Neural progenitor cell (in vitro differentiated cells): ENCODE data around the gene SLC46A2. TPM values are rescaled to one million over a fixed set of nuclear protein-coding genes. Genes with fewer than 3 reads are reported as not detected.

Experiments used
- DNase-seq: peaks from one replicate; pipeline ENCODE4 v3.0.0-alpha.2; 2016; ENCODE audit warnings: low spot score
- H2AFZ ChIP-seq: fragments of 200-600 bp; sonication (generic); replicated peaks from 2 replicates; pipeline ENCODE4 v1.6.1; 2016; ENCODE audit warnings: antibody characterized with exemption
- H3F3A ChIP-seq: fragments of 200-600 bp; sonication (generic); 2 replicates; pipeline ENCODE4 v1.6.1; 2016; ENCODE audit warnings: antibody characterized with exemption, low read depth
- H3K27ac ChIP-seq: fragments of 200-600 bp; sonication (generic); 2 replicates; pipeline ENCODE4 v1.5.1; 2016; ENCODE audit warnings: mild to moderate bottlenecking
- H3K27me3 ChIP-seq: fragments of 200-600 bp; sonication (generic); 2 replicates; pipeline ENCODE4 v1.6.1; 2016; ENCODE audit warnings: mild to moderate bottlenecking, moderate library complexity
- H3K36me3 ChIP-seq: fragments of 200-600 bp; sonication (generic); 2 replicates; pipeline ENCODE4 v1.5.1; 2016
- H3K4me1 ChIP-seq: fragments of 200-600 bp; sonication (generic); 2 replicates; pipeline ENCODE4 v1.6.1; 2016; ENCODE audit warnings: mixed run types
- H3K4me2 ChIP-seq: fragments of 200-600 bp; sonication (generic); 2 replicates; pipeline ENCODE4 v1.6.1; 2016
- H3K4me3 ChIP-seq: fragments of 200-600 bp; sonication (generic); 2 replicates; pipeline ENCODE4 v1.5.1; 2016
- H3K79me2 ChIP-seq: fragments of 200-600 bp; sonication (generic); 2 replicates; pipeline ENCODE4 v1.6.1; 2016; ENCODE audit warnings: low read depth
- H3K9ac ChIP-seq: fragments of 200-600 bp; sonication (generic); 2 replicates; pipeline ENCODE4 v1.6.1; 2016
- H3K9me3 ChIP-seq: fragments of 200-600 bp; sonication (generic); 2 replicates; pipeline ENCODE4 v1.5.1; 2016; ENCODE audit warnings: low read depth
- H4K20me1 ChIP-seq: fragments of 200-600 bp; sonication (generic); 2 replicates; pipeline ENCODE4 v1.6.1; 2016; ENCODE audit warnings: low read depth
- H3K27ac Mint-ChIP-seq: 3 replicates; pipeline ENCODE4 v1.8.0; 2021; ENCODE audit warnings: mixed read lengths
- H3K27me3 Mint-ChIP-seq: 2 replicates; pipeline ENCODE4 v1.8.0; 2022; ENCODE audit warnings: low read depth, mild to moderate bottlenecking, inconsistent platforms, moderate library complexity, mixed read lengths; ENCODE audit not compliant: insufficient read depth
- H3K36me3 Mint-ChIP-seq: 3 replicates; pipeline ENCODE4 v1.8.0; 2021; ENCODE audit warnings: mixed read lengths
- H3K4me1 Mint-ChIP-seq: 3 replicates; pipeline ENCODE4 v1.8.0; 2021; ENCODE audit warnings: mixed read lengths
- H3K4me3 Mint-ChIP-seq: 3 replicates; pipeline ENCODE4 v1.8.0; 2021; ENCODE audit warnings: mild to moderate bottlenecking, moderate library complexity, mixed read lengths
- H3K9me3 Mint-ChIP-seq: 3 replicates; pipeline ENCODE4 v1.8.0; 2020; ENCODE audit warnings: mixed read lengths
- EZH2 ChIP-seq: fragments of 200-600 bp; sonication (generic); IDR thresholded peaks from 2 replicates; pipeline ENCODE4 v1.6.1; 2017; ENCODE audit warnings: antibody characterized with exemption, mild to moderate bottlenecking, moderate library complexity
- EZH2phosphoT487 ChIP-seq: fragments of 200-600 bp; sonication (generic); IDR thresholded peaks from 2 replicates; pipeline ENCODE4 v1.6.1; 2017; ENCODE audit warnings: antibody characterized with exemption
- total RNA-seq: library from RNA; depleted of rRNA; stranded (reverse); fragments of >200 nt; gene quantifications from 2 replicates; pipeline ENCODE4 v1.2.3, GENCODE V29; 2015; ENCODE audit warnings: low replicate concordance
- TF ChIP-seq, protein P1 (sequence below): fragments of 200-600 bp; sonication (generic); IDR thresholded peaks from 2 replicates; pipeline ENCODE4 v1.5.1; 2017; ENCODE audit warnings: antibody characterized with exemption, mild to moderate bottlenecking

The SLC46A2 gene
- total RNA-seq, 1 donor from 2014 or later = not detected

DNA sequence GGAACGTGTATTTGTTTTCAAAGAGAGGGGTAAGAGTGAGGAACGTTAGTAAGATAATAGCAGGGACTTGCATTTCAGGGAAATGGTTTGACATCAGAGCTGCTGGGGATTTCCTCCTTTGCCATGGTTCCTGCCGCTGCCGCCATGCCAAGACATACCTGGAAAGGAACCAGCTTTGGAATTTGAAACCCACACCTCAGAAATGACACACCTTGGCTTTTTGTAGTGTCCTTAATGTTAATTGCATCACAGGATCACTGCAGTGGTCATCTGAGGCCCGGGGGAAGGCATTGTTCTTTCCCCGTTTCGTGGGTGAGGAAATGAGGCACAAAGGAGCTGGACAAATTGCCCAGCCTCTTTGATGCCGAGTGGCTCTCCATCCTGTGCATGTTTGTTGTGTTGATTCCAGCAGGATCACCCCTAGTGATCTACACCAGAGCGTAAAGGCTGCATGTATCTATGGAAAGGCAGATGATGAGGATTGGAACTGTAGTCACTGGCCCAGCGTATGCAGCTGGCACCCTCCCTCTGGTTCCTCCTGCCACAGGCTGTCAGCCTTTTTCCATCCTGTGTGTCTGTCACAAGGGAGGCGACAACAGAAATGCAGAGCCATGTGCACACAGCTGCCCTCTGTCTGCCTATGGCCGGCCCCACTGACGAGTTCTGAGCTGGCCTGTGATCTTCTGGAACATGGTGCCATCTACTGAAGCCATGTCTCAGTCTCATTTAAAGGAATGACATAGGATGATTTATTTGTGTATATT, 37.8 kb downstream of the SLC46A2 start:
- Mint-ChIP-seq H3K4me1 (peaks cover 9% of the 10 kb centered on the region), H3K4me3 (no peak overlapping the region), H3K9me3 (no peaks in the 10 kb centered on the region), H3K27ac (no peak overlapping the region), H3K36me3 (peaks cover 8% of the 10 kb centered on the region), H3K27me3 (peaks cover 3% of the 10 kb centered on the region)
- H3K36me3 ChIP-seq = no peaks in the 10 kb centered on the region
- no peaks in the 10 kb centered on the region for H3K9me3 ChIP-seq
- H4K20me1 ChIP-seq = peaks cover 3% of the 10 kb centered on the region
- peaks cover 13% of the 10 kb centered on the region for H3K4me1 ChIP-seq
- no peak overlapping the region for H3K4me2 ChIP-seq
- H3K27ac ChIP-seq = no peak overlapping the region
- H2AFZ ChIP-seq = no peak overlapping the region
- H3K27me3 ChIP-seq = no peaks in the 10 kb centered on the region
- DNase-seq = no peak
- H3K79me2 ChIP-seq = no peaks in the 10 kb centered on the region
- peaks cover 12% of the 10 kb centered on the region for H3F3A ChIP-seq
- no peak overlapping the region for H3K9ac ChIP-seq
- TF ChIP-seq EZH2 = no peak
- TF ChIP-seq EZH2phosphoT487 = no peak
- TF ChIP-seq, protein P1, sequence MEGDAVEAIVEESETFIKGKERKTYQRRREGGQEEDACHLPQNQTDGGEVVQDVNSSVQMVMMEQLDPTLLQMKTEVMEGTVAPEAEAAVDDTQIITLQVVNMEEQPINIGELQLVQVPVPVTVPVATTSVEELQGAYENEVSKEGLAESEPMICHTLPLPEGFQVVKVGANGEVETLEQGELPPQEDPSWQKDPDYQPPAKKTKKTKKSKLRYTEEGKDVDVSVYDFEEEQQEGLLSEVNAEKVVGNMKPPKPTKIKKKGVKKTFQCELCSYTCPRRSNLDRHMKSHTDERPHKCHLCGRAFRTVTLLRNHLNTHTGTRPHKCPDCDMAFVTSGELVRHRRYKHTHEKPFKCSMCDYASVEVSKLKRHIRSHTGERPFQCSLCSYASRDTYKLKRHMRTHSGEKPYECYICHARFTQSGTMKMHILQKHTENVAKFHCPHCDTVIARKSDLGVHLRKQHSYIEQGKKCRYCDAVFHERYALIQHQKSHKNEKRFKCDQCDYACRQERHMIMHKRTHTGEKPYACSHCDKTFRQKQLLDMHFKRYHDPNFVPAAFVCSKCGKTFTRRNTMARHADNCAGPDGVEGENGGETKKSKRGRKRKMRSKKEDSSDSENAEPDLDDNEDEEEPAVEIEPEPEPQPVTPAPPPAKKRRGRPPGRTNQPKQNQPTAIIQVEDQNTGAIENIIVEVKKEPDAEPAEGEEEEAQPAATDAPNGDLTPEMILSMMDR = no peak
- H3K4me3 ChIP-seq = no peak overlapping the region

DNA sequence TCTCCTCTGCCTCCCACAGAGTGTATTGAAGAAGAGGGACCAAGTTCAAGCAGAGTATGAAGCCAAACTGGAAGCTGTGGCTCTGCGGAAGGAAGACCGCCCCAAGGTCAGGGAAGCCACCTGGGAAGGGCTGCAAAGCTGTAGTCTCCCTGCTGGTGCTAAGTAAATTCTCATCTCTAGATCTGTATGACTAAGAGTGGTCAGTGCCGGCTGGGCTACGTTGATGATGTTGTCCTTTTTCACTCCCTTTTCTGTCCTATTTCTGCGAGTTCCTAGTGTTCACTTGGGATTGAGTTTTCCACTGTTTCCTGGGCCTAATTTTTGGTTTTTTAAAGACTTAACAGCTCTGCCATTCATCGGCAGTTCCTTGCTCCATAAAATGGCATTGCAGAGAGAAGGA, 39.8 kb downstream of the SLC46A2 start:
- no peak for DNase-seq
- Histone ChIP-seq H4K20me1 (peaks cover 3% of the 10 kb centered on the region), H3K36me3 (no peaks in the 10 kb centered on the region), H3K9ac (no peak overlapping the region), H3K79me2 (no peaks in the 10 kb centered on the region), H3K4me3 (no peak overlapping the region), H3F3A (peaks cover 12% of the 10 kb centered on the region), H3K4me2 (no peak overlapping the region), H3K27ac (no peak overlapping the region), H3K4me1 (peaks cover 13% of the 10 kb centered on the region), H3K27me3 (no peaks in the 10 kb centered on the region), H3K9me3 (no peaks in the 10 kb centered on the region), H2AFZ (no peak overlapping the region)
- H3K9me3 Mint-ChIP-seq = peaks cover 2% of the 10 kb centered on the region
- H3K4me1 Mint-ChIP-seq = peaks cover 9% of the 10 kb centered on the region
- TF ChIP-seq, protein P1 = no peak
- TF ChIP-seq EZH2 = no peak
- no peak for TF ChIP-seq EZH2phosphoT487
- no peak overlapping the region for H3K4me3 Mint-ChIP-seq
- H3K27ac Mint-ChIP-seq = peak overlapping the region; percentile 34
- H3K36me3 Mint-ChIP-seq = peaks cover 15% of the 10 kb centered on the region
- peaks cover 3% of the 10 kb centered on the region for H3K27me3 Mint-ChIP-seq

DNA sequence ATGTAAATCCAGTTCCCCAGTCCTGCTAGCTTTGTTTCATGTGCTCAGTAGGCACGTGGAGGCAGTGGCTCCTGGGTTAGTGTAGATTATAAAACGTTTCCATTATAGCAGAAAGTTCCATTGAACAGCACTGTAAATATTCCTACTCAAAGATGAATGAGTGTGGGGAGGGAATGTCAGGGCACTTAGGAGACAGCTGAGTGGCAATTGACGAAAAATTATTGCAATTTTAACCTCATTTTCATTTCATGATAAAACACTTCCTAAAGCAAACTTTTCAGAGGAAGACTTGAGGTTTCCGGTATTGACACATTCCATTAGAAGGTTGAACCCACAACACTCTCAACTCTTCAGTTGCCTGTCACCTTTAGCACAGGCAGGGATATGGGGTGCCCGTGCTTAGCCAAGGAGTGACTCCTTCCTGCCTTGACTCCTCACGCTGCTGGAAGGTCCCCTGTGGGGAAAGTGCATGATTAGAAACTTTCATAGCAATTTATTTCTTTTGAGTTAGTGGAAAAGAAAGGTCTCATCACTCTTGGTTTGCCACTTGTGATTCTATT, 41.2 kb downstream of the SLC46A2 start:
- H3K27me3 ChIP-seq = no peaks in the 10 kb centered on the region
- H3K4me1 ChIP-seq = peaks cover 13% of the 10 kb centered on the region
- Mint-ChIP-seq H3K4me3 (no peak overlapping the region), H3K27me3 (peaks cover 3% of the 10 kb centered on the region), H3K36me3 (peaks cover 19% of the 10 kb centered on the region), H3K27ac (no peak overlapping the region), H3K9me3 (peaks cover 4% of the 10 kb centered on the region), H3K4me1 (peaks cover 9% of the 10 kb centered on the region)
- no peak overlapping the region for H2AFZ ChIP-seq
- DNase-seq = no peak
- H3K9me3 ChIP-seq = no peaks in the 10 kb centered on the region
- H3K4me2 ChIP-seq = peak overlapping the region; percentile 53
- H3K4me3 ChIP-seq = no peak overlapping the region
- H3K79me2 ChIP-seq = no peaks in the 10 kb centered on the region
- no peak for TF ChIP-seq EZH2phosphoT487
- TF ChIP-seq, protein P1 = no peak
- no peak for TF ChIP-seq EZH2
- H3K27ac ChIP-seq = no peak overlapping the region
- H3K9ac ChIP-seq = no peak overlapping the region
- no peaks in the 10 kb centered on the region for H3K36me3 ChIP-seq
- H4K20me1 ChIP-seq = peaks cover 3% of the 10 kb centered on the region
- H3F3A ChIP-seq = peaks cover 12% of the 10 kb centered on the region
